Inflammatory macrophage treated with lipopolysaccharide for 1 hour (primary cell): ENCODE data around the gene KRT7.

Experiments used
- DNase-seq, 2 donors: peaks; one replicate each; pipeline ENCODE4 v3.0.0-alpha.2; 2020 to 2022

KRT7 gene

DNA sequence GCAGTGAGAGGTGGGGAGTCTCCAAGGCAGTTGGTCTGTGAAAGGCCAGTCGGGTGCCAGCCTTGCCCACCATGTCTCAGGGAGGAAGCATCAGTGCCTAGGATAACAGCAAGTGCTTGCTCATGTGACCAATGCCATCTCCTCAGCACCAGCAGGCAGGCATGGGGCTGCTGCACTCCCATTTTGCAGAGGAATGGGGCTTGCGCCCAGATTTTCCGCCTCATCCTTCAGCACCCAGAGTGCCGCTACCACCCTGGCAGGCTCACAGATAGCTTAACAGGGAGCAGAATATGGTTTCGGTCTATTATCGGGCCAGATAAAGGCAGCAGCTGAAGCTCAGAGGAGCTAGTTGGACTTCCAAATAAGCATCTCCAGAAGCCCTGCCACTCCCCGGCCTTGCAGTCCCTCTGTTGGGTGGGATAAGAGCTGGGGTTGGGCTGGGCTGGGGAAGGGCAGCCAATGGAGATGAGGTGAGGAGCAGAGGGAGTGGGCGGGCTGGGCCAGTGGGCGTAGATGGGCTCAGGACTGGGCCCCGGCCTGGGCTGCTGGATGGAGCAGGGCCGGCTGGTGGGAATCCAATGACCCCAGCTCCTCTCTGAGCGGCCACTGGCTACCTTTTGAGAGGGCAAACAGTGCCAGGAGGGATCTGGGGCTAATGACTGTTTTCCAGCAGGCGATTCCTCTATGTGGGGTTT lies 32.8 kb upstream of the KRT7 start:
- DNase-seq = no peak

DNA sequence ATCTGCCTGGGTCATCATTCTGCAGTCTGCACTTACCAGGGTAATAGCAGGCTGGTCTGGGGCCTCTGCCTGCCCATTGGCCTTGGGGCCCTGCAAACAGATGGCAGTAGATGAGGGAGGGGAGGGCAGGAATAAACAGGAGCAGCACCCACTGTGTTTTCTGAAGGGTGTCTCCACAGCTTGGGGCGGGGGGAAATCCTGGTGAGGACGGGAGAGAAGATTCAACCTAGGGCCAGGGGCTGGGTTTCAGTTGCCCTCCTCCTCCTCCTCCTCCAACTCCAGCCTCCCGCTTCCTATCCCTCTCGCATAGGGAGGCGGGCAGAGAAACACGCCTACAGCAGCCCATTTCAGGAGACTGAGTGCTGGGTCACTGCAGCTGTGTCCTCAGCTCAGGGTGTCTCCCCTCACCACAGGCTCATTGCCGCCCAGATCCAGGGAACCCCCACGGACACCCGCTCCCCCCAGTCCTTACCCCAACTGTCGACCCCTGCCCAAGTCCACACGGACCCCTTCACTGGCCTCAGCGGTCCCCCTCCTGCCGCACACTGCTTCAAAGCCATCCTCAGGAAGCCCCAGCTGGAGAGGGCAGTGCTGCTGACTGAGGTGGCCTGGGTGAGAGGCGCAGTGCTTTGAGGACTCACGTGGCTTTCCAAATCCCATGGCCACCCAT lies 32.1 kb upstream of the KRT7 start:
- DNase-seq = no peak

- no peak for DNase-seq
Measured at GRCh38 chr12:52201451-52201839, 31.6 kb upstream of the KRT7 start.

GRCh38 chr12:52202361-52203078 lies 30.5 kb upstream of the KRT7 start:
- DNase-seq = peak in 1 of 2 donors; percentile 28

- DNase-seq = peak; percentile 93 to 95
Measured at GRCh38 chr12:52203079-52203921, 29.7 kb upstream of the KRT7 start.

DNA sequence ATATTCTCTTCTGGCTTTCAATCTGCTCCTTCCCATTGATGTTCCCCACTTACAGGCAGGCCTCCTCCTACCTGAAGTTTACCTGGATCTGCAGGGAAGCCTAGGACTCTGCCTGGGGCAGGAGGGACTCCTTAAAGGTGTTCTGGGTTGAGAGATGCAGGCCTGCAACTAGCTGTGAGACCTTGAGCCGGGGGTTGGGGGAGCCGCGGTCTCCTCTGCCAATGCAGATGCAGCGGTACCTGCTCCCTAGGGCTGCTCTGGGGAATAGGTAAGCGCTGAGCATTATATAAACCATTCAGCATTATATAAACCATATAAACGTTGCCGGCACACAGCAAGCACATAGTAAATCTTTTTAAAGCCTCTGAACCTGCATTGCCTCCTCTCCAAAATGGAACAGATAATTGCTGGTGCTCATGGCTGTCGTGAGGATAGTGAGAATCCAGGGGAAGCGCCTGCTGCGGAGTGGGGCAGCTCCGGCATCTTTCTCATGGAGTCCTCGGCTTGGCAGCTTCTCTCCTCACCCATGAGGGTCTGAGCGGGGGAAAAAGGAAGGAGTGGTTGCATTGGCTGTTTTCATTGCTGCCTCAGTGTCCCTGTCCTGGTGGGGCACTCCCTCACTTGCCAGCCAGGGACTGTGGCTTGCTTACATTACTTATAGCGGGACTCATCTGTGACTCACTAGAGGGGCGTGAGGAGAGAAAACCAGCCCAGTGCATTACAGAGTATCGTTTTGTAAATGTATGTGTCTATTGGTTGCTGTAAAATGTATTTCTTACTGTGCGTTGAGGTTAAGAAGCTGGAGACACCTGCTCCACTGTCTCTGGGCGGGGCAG lies 28.7 kb upstream of the KRT7 start:
- DNase-seq = no peak

DNA sequence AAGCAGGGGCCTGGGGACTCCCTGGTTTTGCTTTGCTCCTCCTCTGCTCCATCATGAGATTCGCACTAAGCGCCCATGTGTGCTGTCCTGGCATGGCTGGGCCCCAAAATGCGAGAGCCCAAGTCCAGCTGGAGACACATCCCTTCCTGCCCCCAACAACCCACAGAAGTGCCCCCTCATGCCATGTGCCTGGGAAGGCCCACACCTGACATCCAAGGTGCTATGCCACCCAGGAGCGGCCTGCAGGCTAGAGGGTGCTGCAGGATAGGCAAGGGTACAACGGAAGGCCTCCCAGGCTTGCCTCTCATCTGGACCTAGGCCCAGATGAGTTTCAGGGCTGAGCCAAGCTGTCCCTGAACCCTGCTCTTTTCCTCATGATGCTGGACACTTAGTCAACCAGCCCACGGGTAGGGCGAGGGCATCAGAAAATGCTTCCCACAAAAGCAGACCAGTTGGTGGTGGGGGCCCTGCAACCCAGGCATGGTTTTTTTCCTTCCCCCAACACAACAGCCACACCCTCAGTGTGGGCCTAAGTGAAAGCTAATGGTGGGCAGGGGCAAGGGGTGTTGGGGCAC lies 28.0 kb upstream of the KRT7 start:
- DNase-seq = no peak

DNA sequence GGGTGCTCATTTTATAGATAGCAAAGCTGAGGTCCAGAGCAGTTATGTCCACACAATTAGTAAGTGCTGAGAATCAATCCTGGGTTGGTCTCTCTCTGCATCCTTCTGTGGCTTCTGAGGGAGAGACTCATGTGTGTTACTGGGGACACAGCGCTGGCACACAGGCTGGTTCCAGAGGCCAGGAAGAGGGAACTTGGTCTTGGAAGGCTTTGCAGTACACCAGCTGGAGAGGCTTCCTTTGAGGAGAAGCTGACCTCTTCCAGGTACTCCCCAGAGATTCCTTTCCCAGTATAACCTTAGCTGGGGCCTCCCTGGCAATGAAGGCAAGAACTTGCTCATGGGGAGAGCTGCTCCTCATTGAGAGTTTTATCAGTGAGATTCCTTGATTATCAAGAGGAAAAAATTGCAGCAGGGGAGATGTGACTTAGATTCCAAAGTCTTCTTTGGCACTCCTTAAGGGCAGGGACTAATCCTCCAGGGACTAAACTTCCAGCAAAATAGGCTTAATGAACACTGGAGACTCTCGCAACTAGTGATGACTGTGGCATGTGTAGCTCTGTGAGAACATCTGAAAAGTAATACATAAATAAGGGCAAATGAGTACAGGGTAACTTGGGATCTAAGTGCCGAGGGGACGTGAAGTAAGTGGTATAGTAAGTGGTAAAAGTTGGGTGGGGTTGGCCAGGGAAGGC lies 27.3 kb upstream of the KRT7 start:
- DNase-seq = no peak

DNA sequence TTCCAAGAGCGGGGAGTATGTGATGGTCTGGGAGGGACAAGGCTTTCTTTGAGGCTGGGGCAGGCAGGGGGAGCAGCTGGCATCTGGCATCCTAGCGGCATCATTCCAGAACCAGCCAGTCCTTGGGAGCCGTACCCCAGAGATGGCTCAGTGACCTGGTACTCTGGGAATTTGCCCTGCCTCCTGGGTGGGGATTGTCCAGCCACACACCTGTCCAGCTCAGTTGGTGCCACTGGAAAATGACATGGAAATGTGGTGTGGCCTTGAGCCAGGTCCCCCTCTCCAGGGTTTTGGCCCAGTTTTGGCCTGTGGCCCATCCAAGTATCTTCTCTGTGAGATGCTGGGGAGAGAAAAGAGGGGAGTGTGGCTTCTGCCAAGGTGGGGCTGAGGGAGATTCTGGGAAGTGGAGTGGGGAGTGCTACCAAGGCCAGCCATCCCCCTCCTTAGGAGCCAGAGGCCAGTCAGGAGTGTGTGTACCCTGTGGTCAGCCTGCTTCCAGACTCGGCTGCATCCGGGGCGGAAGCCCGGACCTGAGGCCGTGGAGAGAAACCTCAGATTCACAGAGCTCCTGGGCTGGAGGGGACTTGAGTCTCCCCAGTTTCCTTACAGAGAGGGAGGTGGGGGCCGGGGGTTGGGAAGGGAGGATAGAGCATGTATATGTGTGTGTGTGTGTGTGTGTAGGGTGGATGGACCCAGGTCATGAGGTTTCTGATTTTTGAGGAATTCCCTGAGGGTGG lies 26.6 kb upstream of the KRT7 start:
- DNase-seq = no peak

GRCh38 chr12:52207106-52207505 lies 25.9 kb upstream of the KRT7 start:
- no peak for DNase-seq

- DNase-seq = no peak
Measured at GRCh38 chr12:52207895-52208294, 25.1 kb upstream of the KRT7 start.

DNA sequence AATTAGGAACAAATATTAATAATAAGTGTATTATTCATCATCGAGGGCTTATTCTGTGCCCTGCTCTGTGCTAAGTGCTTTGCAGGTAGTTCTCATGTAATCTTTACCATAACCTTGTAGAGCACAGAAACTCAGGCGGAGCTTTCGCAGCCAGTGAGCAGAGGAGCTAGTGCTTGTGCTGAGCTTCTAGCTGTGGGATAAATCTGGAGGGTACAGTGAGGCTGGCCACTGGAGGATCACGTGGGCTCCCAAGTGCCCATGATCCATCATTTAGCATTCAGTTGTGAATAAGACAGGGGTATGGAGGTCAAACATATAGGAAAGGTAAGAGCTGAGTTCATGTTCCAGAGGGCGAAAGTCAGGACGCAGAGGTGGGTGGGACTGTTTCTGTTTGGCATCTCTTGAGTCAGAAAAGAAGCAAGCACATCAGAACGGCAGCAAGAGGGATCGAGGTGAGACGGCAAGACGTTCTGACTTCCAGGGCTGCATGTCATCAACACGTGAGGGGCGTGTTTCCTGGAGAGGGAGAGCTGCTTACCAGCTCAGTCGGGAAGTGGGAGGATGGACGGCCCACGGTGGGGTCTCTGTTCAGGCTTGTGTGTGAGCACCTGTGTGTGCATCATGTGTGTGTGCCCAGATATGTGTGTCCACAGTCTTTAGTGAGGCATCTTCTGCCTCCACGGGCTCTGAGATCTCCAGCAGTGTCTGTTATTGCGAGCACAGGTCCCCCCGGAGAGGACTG lies 24.4 kb upstream of the KRT7 start:
- DNase-seq = no peak

- no peak for DNase-seq
Measured at GRCh38 chr12:52209321-52209720, 23.7 kb upstream of the KRT7 start.

DNA sequence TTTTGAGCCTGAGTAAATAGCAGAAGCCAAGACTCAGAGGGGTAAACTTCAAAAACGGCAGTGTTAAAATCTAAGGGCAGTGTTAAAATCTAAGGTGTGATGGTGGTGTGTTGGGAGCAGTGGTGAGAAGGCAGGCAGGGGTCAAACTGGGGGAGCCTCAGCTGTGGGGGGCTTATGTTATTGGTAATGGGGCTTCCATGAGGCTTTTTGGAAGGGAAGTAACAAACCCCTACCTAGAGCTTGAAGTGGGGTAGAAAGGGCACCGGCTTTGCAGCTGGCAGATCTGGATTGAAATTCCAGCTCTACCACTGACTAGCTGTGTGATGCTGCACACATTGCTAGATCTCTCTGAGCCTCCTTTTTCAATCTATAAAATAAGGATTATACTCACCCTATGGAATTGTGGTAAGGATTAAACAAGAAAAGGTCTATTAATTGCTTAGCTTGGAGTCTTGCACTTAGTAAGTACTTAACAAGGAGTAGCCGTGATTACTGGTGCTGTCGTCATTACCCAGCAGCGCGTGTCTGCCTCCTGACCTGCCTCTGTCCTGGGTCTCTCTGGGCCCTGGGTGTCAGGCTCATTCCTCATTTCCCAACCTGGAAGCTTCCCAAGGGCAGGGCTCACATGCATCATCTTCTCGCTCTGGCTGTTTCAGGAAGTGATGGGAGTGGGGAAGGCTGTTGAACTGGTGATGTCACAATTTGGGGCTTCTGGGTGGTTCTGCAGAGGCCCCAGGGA lies 22.7 kb upstream of the KRT7 start:
- DNase-seq = peak; percentile 40 to 65

DNA sequence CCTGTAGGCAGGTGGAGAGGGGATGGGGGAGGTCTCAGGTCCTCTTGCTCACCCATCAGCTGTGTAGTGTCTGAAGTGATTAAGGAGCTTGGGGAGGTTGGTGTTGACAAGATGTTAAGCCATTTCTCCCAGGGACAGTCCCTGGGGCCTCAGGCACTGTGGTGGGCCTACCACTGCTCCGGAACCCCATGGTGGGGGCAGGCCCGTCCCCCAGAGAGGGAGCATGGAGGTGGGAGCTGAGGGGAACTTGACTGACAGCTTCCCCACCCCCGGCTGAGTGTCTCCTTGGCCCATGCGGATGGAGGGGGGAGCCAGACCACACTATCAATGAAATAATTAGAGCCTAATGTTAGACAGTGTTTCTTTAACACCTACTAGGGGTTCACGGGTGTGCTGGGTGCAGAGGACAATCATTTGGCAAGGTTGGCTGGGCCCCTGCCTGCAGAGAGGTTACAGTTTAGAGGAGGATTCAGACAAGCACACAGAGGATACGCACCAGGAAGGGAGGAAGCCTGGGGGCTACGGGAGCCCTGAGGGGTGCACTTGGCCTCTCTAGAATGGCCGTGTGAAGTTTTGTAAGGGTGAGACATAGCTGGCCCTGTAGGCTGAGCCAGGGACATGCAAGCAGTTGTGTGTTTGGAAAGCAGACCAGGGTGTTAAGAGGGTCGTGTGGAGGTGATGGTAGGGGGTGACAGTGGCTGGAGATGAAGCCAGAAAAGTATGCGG lies 22.0 kb upstream of the KRT7 start:
- DNase-seq = no peak

DNA sequence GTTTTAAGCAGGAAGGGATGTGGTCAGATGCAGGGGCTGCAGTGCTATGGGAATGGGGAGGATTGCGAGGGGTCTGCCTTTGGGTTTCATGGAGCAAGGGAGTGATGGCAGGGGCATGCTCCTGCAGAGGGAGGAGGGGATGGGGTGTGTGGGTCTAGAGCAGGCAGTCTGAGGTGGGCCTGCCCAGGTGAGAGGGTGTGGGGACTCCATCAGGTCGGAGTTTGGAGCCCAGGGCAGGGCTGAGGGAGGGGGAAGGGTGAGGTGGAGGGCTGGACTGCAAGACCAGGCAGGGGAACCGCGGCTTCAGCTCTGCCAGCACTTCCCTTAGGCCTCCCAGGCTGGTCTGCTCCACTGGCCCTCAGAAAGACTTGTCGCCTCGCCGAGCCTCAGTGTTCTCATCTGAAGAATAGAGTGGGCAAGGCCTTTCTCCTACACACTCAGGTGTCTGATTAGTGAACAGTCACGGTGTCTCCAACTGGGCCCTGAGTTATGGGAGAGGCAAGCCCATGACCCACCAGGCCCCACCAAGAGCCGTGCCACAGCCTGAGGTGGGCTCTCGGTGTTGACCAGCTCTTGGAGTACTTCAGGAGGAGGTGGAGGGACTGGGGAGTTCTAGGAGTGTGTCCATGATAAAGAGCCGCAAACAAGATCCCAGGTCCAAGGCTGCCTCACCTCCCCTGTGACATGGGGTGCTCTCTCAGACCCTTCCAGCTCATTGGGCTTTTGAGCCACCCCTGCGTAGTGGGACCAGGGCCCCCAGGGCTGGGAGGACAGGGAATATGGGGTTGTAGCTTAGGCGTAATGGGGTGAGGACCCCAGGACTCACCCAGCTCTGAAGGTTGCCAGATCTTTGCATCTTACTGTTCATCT lies 21.1 kb upstream of the KRT7 start:
- DNase-seq = no peak
